CD14-positive monocyte (primary cell): ENCODE data around the gene GRID2. TPM values are rescaled to one million over a fixed set of nuclear protein-coding genes. Genes with fewer than 3 reads are reported as not detected.
A peak's percentile ranks its signal among the peaks of the same experiment; 100 is the strongest.

Experiments
- DNase-seq, 3 donors: peaks; one replicate each; pipeline ENCODE4 v3.0.0-alpha.2; 2011 to 2022
- H2AFZ ChIP-seq: 2 replicates; pipeline ENCODE4 v1.6.0; 2012; ENCODE audit warnings: mild to moderate bottlenecking, low read depth, low read length, inconsistent platforms; ENCODE audit not compliant: insufficient read depth, poor library complexity, severe bottlenecking
- H3K27ac ChIP-seq, 2 donors: 1 replicate in 1 of 2; 2 replicates in 1 of 2; pipeline ENCODE4 v1.5.1; 2012 to 2013; ENCODE audit warnings: low read length in 2 of 2, control low read depth in 1 of 2, inconsistent platforms in 1 of 2, low read depth in 1 of 2, mild to moderate bottlenecking in 1 of 2
- H3K27me3 ChIP-seq, 2 donors: one replicate each; pipeline versions ENCODE4 v1.6.0 to v1.6.1; 2011 to 2013; ENCODE audit warnings: low read length in 2 of 2; ENCODE audit not compliant: control insufficient read depth in 2 of 2, insufficient read depth in 2 of 2
- H3K36me3 ChIP-seq, 2 donors: replicated peaks in 1 of 2; 1 replicate in 1 of 2; 2 replicates in 1 of 2; pipeline versions ENCODE4 v1.5.1 to v1.6.1; 2012 to 2013; ENCODE audit warnings: low read length in 2 of 2, control low read depth in 1 of 2, inconsistent platforms in 1 of 2, mild to moderate bottlenecking in 1 of 2; ENCODE audit not compliant: insufficient read depth in 2 of 2, control insufficient read depth in 1 of 2
- H3K4me1 ChIP-seq, 2 donors: 1 replicate in 1 of 2; 2 replicates in 1 of 2; pipeline versions ENCODE4 v1.5.1 to v1.6.1; 2012 to 2013; ENCODE audit warnings: low read length in 2 of 2, control low read depth in 1 of 2, inconsistent platforms in 1 of 2, mild to moderate bottlenecking in 1 of 2, moderate library complexity in 1 of 2; ENCODE audit not compliant: insufficient read depth in 2 of 2, control insufficient read depth in 1 of 2
- H3K4me2 ChIP-seq: replicated peaks from 2 replicates; pipeline ENCODE3; 2012; ENCODE audit warnings: low read length, moderate library complexity, mild to moderate bottlenecking; ENCODE audit not compliant: poor library complexity, severe bottlenecking; ENCODE audit errors: extremely low read depth
- H3K4me3 ChIP-seq, 3 experiments: fragments of 200-600 bp in 1 of 3; sonication (generic) in 1 of 3; replicated peaks in 1 of 3; 1 replicate in 2 of 3; 2 replicates in 1 of 3; pipeline ENCODE4 v1.5.1; 2011 to 2013; ENCODE audit warnings: low read length in 3 of 3, mild to moderate bottlenecking in 3 of 3, control low read depth in 2 of 3, low read depth in 2 of 3, inconsistent platforms in 1 of 3, moderate library complexity in 1 of 3
- H3K79me2 ChIP-seq: 2 replicates; pipeline ENCODE4 v1.6.0; 2012; ENCODE audit warnings: mild to moderate bottlenecking, control low read depth, inconsistent platforms, low read length, moderate library complexity; ENCODE audit not compliant: insufficient read depth
- H3K9ac ChIP-seq: 2 replicates; pipeline ENCODE4 v1.6.0; 2017; ENCODE audit warnings: low read length, mild to moderate bottlenecking; ENCODE audit not compliant: insufficient read depth, poor library complexity, severe bottlenecking
- H3K9me3 ChIP-seq, 2 donors: replicated peaks in 1 of 2; 1 replicate in 1 of 2; 2 replicates in 1 of 2; pipeline versions ENCODE4 v1.5.1 to v1.6.1; 2012 to 2013; ENCODE audit warnings: low read length in 2 of 2, control low read depth in 1 of 2; ENCODE audit not compliant: control insufficient read depth in 1 of 2, insufficient read depth in 1 of 2
- H4K20me1 ChIP-seq: 2 replicates; pipeline ENCODE4 v1.6.0; 2012; ENCODE audit warnings: mild to moderate bottlenecking, low read length, control low read depth, moderate library complexity; ENCODE audit not compliant: insufficient read depth
- H3K27ac Mint-ChIP-seq, 7 donors: one replicate each; pipeline ENCODE4 v1.8.0; 2020; ENCODE audit warnings: mild to moderate bottlenecking in 7 of 7, mixed read lengths in 7 of 7, moderate library complexity in 6 of 7, inconsistent platforms in 2 of 7
- H3K27me3 Mint-ChIP-seq, 3 donors: one replicate each; pipeline ENCODE4 v1.8.0; 2021 to 2022; ENCODE audit warnings: low read depth in 3 of 3, mild to moderate bottlenecking in 3 of 3, mixed read lengths in 3 of 3, moderate library complexity in 3 of 3, inconsistent platforms in 1 of 3
- H3K36me3 Mint-ChIP-seq, 2 donors: one replicate each; pipeline ENCODE4 v1.8.0; 2020; ENCODE audit warnings: mixed read lengths in 2 of 2, inconsistent platforms in 1 of 2, mild to moderate bottlenecking in 1 of 2
- H3K4me1 Mint-ChIP-seq: one replicate; pipeline ENCODE4 v1.8.0; 2020; ENCODE audit warnings: mild to moderate bottlenecking, mixed read lengths
- H3K4me3 Mint-ChIP-seq, 2 donors: one replicate each; pipeline ENCODE4 v1.8.0; 2020; ENCODE audit warnings: mild to moderate bottlenecking in 2 of 2, mixed read lengths in 2 of 2, moderate library complexity in 1 of 2
- H3K9me3 Mint-ChIP-seq, 7 donors: one replicate each; pipeline ENCODE4 v1.8.0; 2020 to 2022; ENCODE audit warnings: mixed read lengths in 7 of 7, mild to moderate bottlenecking in 6 of 7, moderate library complexity in 6 of 7, inconsistent platforms in 2 of 7
- WGBS: methylation state at CpG from one replicate; pipeline ENCODE4 v1.1.5; 2013; ENCODE audit warnings: missing lambda C conversion rate; ENCODE audit not compliant: insufficient coverage; 5-methylcytosine and 5-hydroxymethylcytosine counted together
- intact Hi-C, 2 donors: fragments of 100-400 bp; cut with micrococcal nuclease; formaldehyde crosslinking; loops; one replicate each; pipeline versions ENCODE4 v1.15.0 to v1.15.1; 2023
- polyA plus RNA-seq, 3 donors: library from polyadenylated mRNA; depleted of rRNA in 1 of 3; unstranded in 2 of 3; stranded (reverse) in 1 of 3; fragments of 300-500 nt in 2 of 3; fragments of >200 nt in 1 of 3; fragmentation: Illumina TruSeq in 2 of 3; gene quantifications; 1 replicate in 2 of 3; 2 replicates in 1 of 3; pipeline ENCODE4 v1.2.3, GENCODE V29; 2012 to 2021
- TF ChIP-seq, protein P1 (sequence below): fragments of 200-600 bp; IDR thresholded peaks from one replicate; pipeline ENCODE4 v1.8.0; 2022; ENCODE audit warnings: antibody characterized with exemption, mild to moderate bottlenecking

The GRID2 gene
- polyA plus RNA-seq, 3 donors, result not detected

DNA sequence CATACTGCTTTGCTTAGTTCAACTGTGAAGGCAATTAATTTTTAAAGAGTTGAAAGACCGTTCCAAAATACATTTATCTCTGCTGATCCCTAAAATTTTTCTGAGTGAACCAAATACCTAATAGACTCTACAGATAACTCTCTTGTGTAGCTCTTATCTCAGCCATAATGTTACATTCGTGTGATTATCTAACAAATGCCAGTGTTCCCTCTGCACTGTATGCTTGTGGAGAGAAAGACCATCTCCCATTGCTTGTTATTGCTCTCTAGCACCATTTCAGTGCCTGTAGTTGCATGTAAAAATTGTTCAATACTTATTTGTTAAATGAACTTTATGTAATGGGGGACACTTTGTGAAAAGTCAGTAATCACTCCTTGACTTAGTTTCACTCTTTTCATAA is 1443.5 kb downstream of the GRID2 start:
- no peak overlapping the region for H3K27ac Mint-ChIP-seq
- H3K36me3 Mint-ChIP-seq, result no peaks in the 10 kb centered on the region
- TF ChIP-seq, protein P1, sequence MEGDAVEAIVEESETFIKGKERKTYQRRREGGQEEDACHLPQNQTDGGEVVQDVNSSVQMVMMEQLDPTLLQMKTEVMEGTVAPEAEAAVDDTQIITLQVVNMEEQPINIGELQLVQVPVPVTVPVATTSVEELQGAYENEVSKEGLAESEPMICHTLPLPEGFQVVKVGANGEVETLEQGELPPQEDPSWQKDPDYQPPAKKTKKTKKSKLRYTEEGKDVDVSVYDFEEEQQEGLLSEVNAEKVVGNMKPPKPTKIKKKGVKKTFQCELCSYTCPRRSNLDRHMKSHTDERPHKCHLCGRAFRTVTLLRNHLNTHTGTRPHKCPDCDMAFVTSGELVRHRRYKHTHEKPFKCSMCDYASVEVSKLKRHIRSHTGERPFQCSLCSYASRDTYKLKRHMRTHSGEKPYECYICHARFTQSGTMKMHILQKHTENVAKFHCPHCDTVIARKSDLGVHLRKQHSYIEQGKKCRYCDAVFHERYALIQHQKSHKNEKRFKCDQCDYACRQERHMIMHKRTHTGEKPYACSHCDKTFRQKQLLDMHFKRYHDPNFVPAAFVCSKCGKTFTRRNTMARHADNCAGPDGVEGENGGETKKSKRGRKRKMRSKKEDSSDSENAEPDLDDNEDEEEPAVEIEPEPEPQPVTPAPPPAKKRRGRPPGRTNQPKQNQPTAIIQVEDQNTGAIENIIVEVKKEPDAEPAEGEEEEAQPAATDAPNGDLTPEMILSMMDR, result no peak
- no peaks in the 10 kb centered on the region for H3K9me3 Mint-ChIP-seq
- Histone ChIP-seq H3K9ac (no peak overlapping the region), H3K79me2 (no peaks in the 10 kb centered on the region), H4K20me1 (no peaks in the 10 kb centered on the region), H3K4me2 (no peak overlapping the region), H3K27me3 (no peaks in the 10 kb centered on the region), H2AFZ (no peak overlapping the region), H3K27ac (no peak overlapping the region), H3K9me3 (no peaks in the 10 kb centered on the region), H3K4me3 (no peak overlapping the region), H3K36me3 (no peaks in the 10 kb centered on the region), H3K4me1 (no peaks in the 10 kb centered on the region)
- peaks cover 0 to 5% (median 0%) of the 10 kb centered on the region in 3 donors for H3K27me3 Mint-ChIP-seq
- intact Hi-C loops, result no loop called here
- no peak overlapping the region for H3K4me3 Mint-ChIP-seq
- no CpG with 5 or more reads among the region's 2 CpGs for WGBS
- DNase-seq, result no peak
- H3K4me1 Mint-ChIP-seq, result no peaks in the 10 kb centered on the region

DNA sequence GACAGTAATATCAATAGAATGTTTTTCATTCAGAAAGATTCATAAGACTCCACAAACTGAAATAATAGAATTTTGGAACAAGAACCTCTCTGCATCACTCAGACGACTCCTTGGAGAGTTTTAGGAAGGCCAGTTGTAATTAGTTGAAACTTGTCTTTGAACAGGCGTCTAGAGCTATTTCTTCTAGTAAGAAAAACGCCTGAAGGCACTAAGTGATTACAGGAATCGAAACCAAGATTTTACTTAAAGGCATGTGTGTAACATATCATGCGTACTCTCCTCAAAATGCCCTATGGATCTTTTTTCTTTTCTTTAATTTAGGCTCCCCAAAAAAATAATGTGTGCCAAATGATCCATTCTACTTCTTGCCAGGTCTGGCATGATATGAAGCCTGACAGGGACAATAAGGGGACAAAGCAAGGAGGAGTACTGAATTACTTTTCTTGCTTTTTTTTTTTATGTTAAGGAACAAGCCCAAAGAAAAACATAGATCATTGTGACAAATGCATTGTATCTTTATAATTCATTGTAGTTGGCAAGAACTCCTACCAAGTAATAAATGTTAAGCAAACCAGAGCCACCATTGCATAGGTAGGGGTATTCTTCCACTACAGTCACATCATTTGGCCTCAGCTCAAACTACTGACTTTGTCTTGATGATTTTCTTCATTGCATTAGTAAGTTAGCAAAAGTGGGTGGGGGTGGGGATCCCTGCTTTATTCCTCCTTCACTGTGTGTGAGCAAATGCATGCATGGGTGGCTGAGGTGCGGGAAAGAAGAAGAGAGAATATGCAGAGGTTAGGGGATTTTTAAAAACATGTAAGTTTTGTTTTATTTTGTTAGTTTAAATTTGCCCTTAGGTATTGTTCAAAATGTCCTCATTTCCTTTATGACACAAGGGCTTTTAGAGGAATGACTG is 1444.9 kb downstream of the GRID2 start:
- Histone ChIP-seq H3K4me2 (no peak overlapping the region), H3K79me2 (no peaks in the 10 kb centered on the region), H4K20me1 (no peaks in the 10 kb centered on the region), H3K9ac (no peak overlapping the region), H2AFZ (no peak overlapping the region), H3K36me3 (no peaks in the 10 kb centered on the region), H3K4me3 (no peak overlapping the region), H3K4me1 (no peaks in the 10 kb centered on the region), H3K9me3 (no peaks in the 10 kb centered on the region), H3K27me3 (no peaks in the 10 kb centered on the region), H3K27ac (no peak overlapping the region)
- 100% methylated on average over 2 of the region's 6 CpGs for WGBS
- no peaks in the 10 kb centered on the region for H3K36me3 Mint-ChIP-seq
- intact Hi-C loops, result no loop called here
- H3K27me3 Mint-ChIP-seq, result peaks cover 0 to 5% (median 0%) of the 10 kb centered on the region in 3 donors
- TF ChIP-seq, protein P1, result no peak
- H3K4me1 Mint-ChIP-seq, result no peaks in the 10 kb centered on the region
- DNase-seq, result no peak
- no peaks in the 10 kb centered on the region for H3K9me3 Mint-ChIP-seq
- peak overlapping the region in 1 of 7 donors; percentile 15 for H3K27ac Mint-ChIP-seq
- no peak overlapping the region for H3K4me3 Mint-ChIP-seq
